ENCODE results near the gene METRN.

DNA sequence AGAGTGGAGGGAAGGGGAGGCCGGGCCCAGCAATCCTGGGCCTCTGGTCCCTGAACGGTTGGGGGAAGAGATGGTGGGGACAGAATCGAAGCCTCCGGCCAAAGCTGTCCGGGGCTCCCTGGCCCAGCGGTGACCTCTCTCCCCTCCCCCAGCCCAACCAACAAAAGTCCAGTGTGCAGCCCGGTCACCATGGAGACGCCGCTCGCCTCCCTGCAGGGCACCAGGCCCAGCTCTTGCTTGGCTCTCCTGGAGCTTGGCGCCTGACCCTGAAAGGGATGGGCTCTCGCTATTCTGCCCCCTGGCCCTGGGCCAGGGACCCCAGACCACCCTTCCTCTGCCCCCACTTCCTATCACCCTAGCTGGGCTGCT, 1.3 kb downstream of the METRN start:
- TF ChIP-seq EZH2 (optimal IDR thresholded peaks at IDR 0.05; ENCODE audit: low read depth, low read length) (no peak), CTCF (IDR thresholded peaks at IDR 0.05; ENCODE audit: low read length) (no peak)

All from MM.1S (cell line).